DMS 273 (cell line): ENCODE data around the gene GAD1.
A peak's percentile ranks its signal among the peaks of the same experiment; 100 is the strongest.

Experiments
- DNase-seq: peaks from one replicate; lab custom pipeline; 2025; ENCODE audit not compliant: unreplicated experiment; lab: John Stamatoyannopoulos, UW

The GAD1 gene

GRCh38 chr2:170817093-170818035 is 677 bp downstream of the GAD1 start:
- DNase-seq = peak; percentile 79

GRCh38 chr2:170818036-170818751 is 1.5 kb downstream of the GAD1 start:
- no peak for DNase-seq

- no peak for DNase-seq
Measured at GRCh38 chr2:170818752-170819470, 2.2 kb downstream of the GAD1 start.

- DNase-seq = no peak
Measured at GRCh38 chr2:170819680-170820664, 3.3 kb downstream of the GAD1 start.

GRCh38 chr2:170820757-170821530 is 4.3 kb downstream of the GAD1 start:
- DNase-seq = no peak

GRCh38 chr2:170821531-170822289 is 5.0 kb downstream of the GAD1 start:
- DNase-seq = peak; percentile 8

- DNase-seq = no peak
Measured at GRCh38 chr2:170822290-170823087, 5.8 kb downstream of the GAD1 start.

GRCh38 chr2:170823088-170823897 is 6.6 kb downstream of the GAD1 start:
- no peak for DNase-seq

- DNase-seq = no peak
Measured at GRCh38 chr2:170823898-170824215, 7.2 kb downstream of the GAD1 start.

GRCh38 chr2:170824526-170825015 is 7.9 kb downstream of the GAD1 start:
- DNase-seq = no peak

GRCh38 chr2:170827841-170828532 is 11.3 kb downstream of the GAD1 start:
- no peak for DNase-seq

- no peak for DNase-seq
Measured at GRCh38 chr2:170828533-170828916, 11.8 kb downstream of the GAD1 start.

GRCh38 chr2:170829036-170829435 is 12.3 kb downstream of the GAD1 start:
- DNase-seq = no peak

- no peak for DNase-seq
Measured at GRCh38 chr2:170830166-170830565, 13.5 kb downstream of the GAD1 start.

- DNase-seq = no peak
Measured at GRCh38 chr2:170831115-170831514, 14.4 kb downstream of the GAD1 start.

GRCh38 chr2:170836027-170836426 is 19.3 kb downstream of the GAD1 start:
- no peak for DNase-seq
